CD14-positive monocyte (primary cell): ENCODE results near the gene SUMO3. TPM values are rescaled to one million over a fixed set of nuclear protein-coding genes. Genes with fewer than 3 reads are reported as not detected.

Experiments used
- DNase-seq, 3 donors: peaks; one replicate each; pipeline ENCODE4 v3.0.0-alpha.2; 2011 to 2022
- H2AFZ ChIP-seq: 2 replicates; pipeline ENCODE4 v1.6.0; 2012; ENCODE audit warnings: mild to moderate bottlenecking, low read depth, low read length, inconsistent platforms; ENCODE audit not compliant: insufficient read depth, poor library complexity, severe bottlenecking
- H3K27ac ChIP-seq, 2 donors: 1 replicate in 1 of 2; 2 replicates in 1 of 2; pipeline ENCODE4 v1.5.1; 2012 to 2013; ENCODE audit warnings: low read length in 2 of 2, control low read depth in 1 of 2, inconsistent platforms in 1 of 2, low read depth in 1 of 2, mild to moderate bottlenecking in 1 of 2
- H3K27me3 ChIP-seq, 2 donors: one replicate each; pipeline versions ENCODE4 v1.6.0 to v1.6.1; 2011 to 2013; ENCODE audit warnings: low read length in 2 of 2; ENCODE audit not compliant: control insufficient read depth in 2 of 2, insufficient read depth in 2 of 2
- H3K36me3 ChIP-seq, 2 donors: replicated peaks in 1 of 2; 1 replicate in 1 of 2; 2 replicates in 1 of 2; pipeline versions ENCODE4 v1.5.1 to v1.6.1; 2012 to 2013; ENCODE audit warnings: low read length in 2 of 2, control low read depth in 1 of 2, inconsistent platforms in 1 of 2, mild to moderate bottlenecking in 1 of 2; ENCODE audit not compliant: insufficient read depth in 2 of 2, control insufficient read depth in 1 of 2
- H3K4me1 ChIP-seq, 2 donors: 1 replicate in 1 of 2; 2 replicates in 1 of 2; pipeline versions ENCODE4 v1.5.1 to v1.6.1; 2012 to 2013; ENCODE audit warnings: low read length in 2 of 2, control low read depth in 1 of 2, inconsistent platforms in 1 of 2, mild to moderate bottlenecking in 1 of 2, moderate library complexity in 1 of 2; ENCODE audit not compliant: insufficient read depth in 2 of 2, control insufficient read depth in 1 of 2
- H3K4me2 ChIP-seq: replicated peaks from 2 replicates; pipeline ENCODE3; 2012; ENCODE audit warnings: low read length, moderate library complexity, mild to moderate bottlenecking; ENCODE audit not compliant: poor library complexity, severe bottlenecking; ENCODE audit errors: extremely low read depth
- H3K4me3 ChIP-seq, 3 experiments: fragments of 200-600 bp in 1 of 3; sonication (generic) in 1 of 3; replicated peaks in 1 of 3; 1 replicate in 2 of 3; 2 replicates in 1 of 3; pipeline ENCODE4 v1.5.1; 2011 to 2013; ENCODE audit warnings: low read length in 3 of 3, mild to moderate bottlenecking in 3 of 3, control low read depth in 2 of 3, low read depth in 2 of 3, inconsistent platforms in 1 of 3, moderate library complexity in 1 of 3
- H3K79me2 ChIP-seq: 2 replicates; pipeline ENCODE4 v1.6.0; 2012; ENCODE audit warnings: mild to moderate bottlenecking, control low read depth, inconsistent platforms, low read length, moderate library complexity; ENCODE audit not compliant: insufficient read depth
- H3K9ac ChIP-seq: 2 replicates; pipeline ENCODE4 v1.6.0; 2017; ENCODE audit warnings: low read length, mild to moderate bottlenecking; ENCODE audit not compliant: insufficient read depth, poor library complexity, severe bottlenecking
- H3K9me3 ChIP-seq, 2 donors: replicated peaks in 1 of 2; 1 replicate in 1 of 2; 2 replicates in 1 of 2; pipeline versions ENCODE4 v1.5.1 to v1.6.1; 2012 to 2013; ENCODE audit warnings: low read length in 2 of 2, control low read depth in 1 of 2; ENCODE audit not compliant: control insufficient read depth in 1 of 2, insufficient read depth in 1 of 2
- H4K20me1 ChIP-seq: 2 replicates; pipeline ENCODE4 v1.6.0; 2012; ENCODE audit warnings: mild to moderate bottlenecking, low read length, control low read depth, moderate library complexity; ENCODE audit not compliant: insufficient read depth
- H3K27ac Mint-ChIP-seq, 7 donors: one replicate each; pipeline ENCODE4 v1.8.0; 2020; ENCODE audit warnings: mild to moderate bottlenecking in 7 of 7, mixed read lengths in 7 of 7, moderate library complexity in 6 of 7, inconsistent platforms in 2 of 7
- H3K27me3 Mint-ChIP-seq, 3 donors: one replicate each; pipeline ENCODE4 v1.8.0; 2021 to 2022; ENCODE audit warnings: low read depth in 3 of 3, mild to moderate bottlenecking in 3 of 3, mixed read lengths in 3 of 3, moderate library complexity in 3 of 3, inconsistent platforms in 1 of 3
- H3K36me3 Mint-ChIP-seq, 2 donors: one replicate each; pipeline ENCODE4 v1.8.0; 2020; ENCODE audit warnings: mixed read lengths in 2 of 2, inconsistent platforms in 1 of 2, mild to moderate bottlenecking in 1 of 2
- H3K4me1 Mint-ChIP-seq: one replicate; pipeline ENCODE4 v1.8.0; 2020; ENCODE audit warnings: mild to moderate bottlenecking, mixed read lengths
- H3K4me3 Mint-ChIP-seq, 2 donors: one replicate each; pipeline ENCODE4 v1.8.0; 2020; ENCODE audit warnings: mild to moderate bottlenecking in 2 of 2, mixed read lengths in 2 of 2, moderate library complexity in 1 of 2
- H3K9me3 Mint-ChIP-seq, 7 donors: one replicate each; pipeline ENCODE4 v1.8.0; 2020 to 2022; ENCODE audit warnings: mixed read lengths in 7 of 7, mild to moderate bottlenecking in 6 of 7, moderate library complexity in 6 of 7, inconsistent platforms in 2 of 7
- CTCF ChIP-seq: fragments of 200-600 bp; IDR thresholded peaks from one replicate; pipeline ENCODE4 v1.8.0; 2022; ENCODE audit warnings: antibody characterized with exemption, mild to moderate bottlenecking
- WGBS: methylation state at CpG from one replicate; pipeline ENCODE4 v1.1.5; 2013; ENCODE audit warnings: missing lambda C conversion rate; ENCODE audit not compliant: insufficient coverage; 5-methylcytosine and 5-hydroxymethylcytosine counted together
- intact Hi-C, 2 donors: fragments of 100-400 bp; cut with micrococcal nuclease; formaldehyde crosslinking; loops; one replicate each; pipeline versions ENCODE4 v1.15.0 to v1.15.1; 2023
- polyA plus RNA-seq, 3 donors: library from polyadenylated mRNA; depleted of rRNA in 1 of 3; unstranded in 2 of 3; stranded (reverse) in 1 of 3; fragments of 300-500 nt in 2 of 3; fragments of >200 nt in 1 of 3; fragmentation: Illumina TruSeq in 2 of 3; gene quantifications; 1 replicate in 2 of 3; 2 replicates in 1 of 3; pipeline ENCODE4 v1.2.3, GENCODE V29; 2012 to 2021

The SUMO3 gene
- polyA plus RNA-seq, 3 donors: 70.9 to 112 (median 109) TPM

GRCh38 chr21:44785620-44786335 lies 32.1 kb downstream of the SUMO3 start:
- H3K79me2 ChIP-seq: peaks cover 51% of the 10 kb centered on the region
- Mint-ChIP-seq H3K36me3 (peaks cover 44 to 52% of the 10 kb centered on the region in 2 donors), H3K4me1 (peaks cover 2% of the 10 kb centered on the region)

GRCh38 chr21:44784810-44785209 lies 33.1 kb downstream of the SUMO3 start:
- Histone ChIP-seq H3K9ac (no peak overlapping the region), H3K36me3 (peaks cover 34 to 77% of the 10 kb centered on the region in 2 donors), H4K20me1 (peaks cover 58% of the 10 kb centered on the region), H3K4me1 (no peaks in the 10 kb centered on the region), H3K27ac (no peak overlapping the region), H3K9me3 (no peaks in the 10 kb centered on the region), H3K4me3 (no peak overlapping the region), H2AFZ (no peak overlapping the region), H3K27me3 (no peaks in the 10 kb centered on the region), H3K79me2 (peaks cover 44% of the 10 kb centered on the region), H3K4me2 (no peak overlapping the region)
- H3K36me3 Mint-ChIP-seq: peaks cover 47 to 57% of the 10 kb centered on the region in 2 donors
- intact Hi-C loops: no loop called here
- H3K4me3 Mint-ChIP-seq: no peak overlapping the region
- no peak overlapping the region for H3K27ac Mint-ChIP-seq
- no peaks in the 10 kb centered on the region for H3K9me3 Mint-ChIP-seq
- H3K27me3 Mint-ChIP-seq: no peaks in the 10 kb centered on the region
- H3K4me1 Mint-ChIP-seq: no peaks in the 10 kb centered on the region
- no peak for DNase-seq
- WGBS: 100% methylated on average over 5 of the region's 6 CpGs
- TF ChIP-seq CTCF: no peak

More at GRCh38 chr21:44785620-44786335, 32.1 kb downstream of the SUMO3 start:
- no peaks in the 10 kb centered on the region for H3K27me3 ChIP-seq
- 96% methylated on average over 9 of the region's 13 CpGs for WGBS
- intact Hi-C loops: no loop called here
- no peak overlapping the region for H3K27ac Mint-ChIP-seq
- no peaks in the 10 kb centered on the region for H3K9me3 ChIP-seq
- H3K27ac ChIP-seq: no peak overlapping the region
- no peak for TF ChIP-seq CTCF
- H2AFZ ChIP-seq: no peak overlapping the region
- H3K4me1 ChIP-seq: no peaks in the 10 kb centered on the region
- no peaks in the 10 kb centered on the region for H3K27me3 Mint-ChIP-seq
- no peaks in the 10 kb centered on the region for H3K9me3 Mint-ChIP-seq
- no peak overlapping the region for H3K4me3 ChIP-seq
- H3K36me3 ChIP-seq: peaks cover 30 to 67% of the 10 kb centered on the region in 2 donors
- H4K20me1 ChIP-seq: peaks cover 58% of the 10 kb centered on the region
- no peak overlapping the region for H3K4me3 Mint-ChIP-seq
- no peak overlapping the region for H3K4me2 ChIP-seq
- no peak for DNase-seq
- no peak overlapping the region for H3K9ac ChIP-seq
